Coronary artery (tissue), 2 donors: ENCODE data around the gene LRRN2.

ENCODE experiments used
- DNase-seq: peaks from one replicate; pipeline ENCODE4 v3.0.0-alpha.2; 2017; ENCODE audit warnings: low spot score
- H3K27ac ChIP-seq, 2 donors: fragments of 200-600 bp; sonication (generic); one replicate each; pipeline ENCODE4 v1.5.1; 2016 to 2019
- H3K4me3 ChIP-seq: fragments of 200-600 bp; sonication (generic); 2 replicates; pipeline ENCODE4 v1.5.1; 2016; ENCODE audit warnings: mild to moderate bottlenecking, moderate library complexity
- CTCF ChIP-seq: fragments of 200-600 bp; sonication (generic); IDR thresholded peaks from one replicate; pipeline ENCODE4 v1.5.1; 2019; ENCODE audit warnings: antibody characterized with exemption

Gene LRRN2

GRCh38 chr1:204672482-204673121, 12.9 kb downstream of the LRRN2 start:
- H3K27ac ChIP-seq: no peak overlapping the region

GRCh38 chr1:204672069-204672468, 13.5 kb downstream of the LRRN2 start:
- H3K4me3 ChIP-seq: no peak overlapping the region
- TF ChIP-seq CTCF: no peak
- no peak for DNase-seq
- no peak overlapping the region for H3K27ac ChIP-seq

More at GRCh38 chr1:204672482-204673121, 12.9 kb downstream of the LRRN2 start:
- no peak for TF ChIP-seq CTCF
- no peak overlapping the region for H3K4me3 ChIP-seq
- DNase-seq: no peak

GRCh38 chr1:204670152-204670927, 15.2 kb downstream of the LRRN2 start:
- Histone ChIP-seq H3K27ac (no peak overlapping the region), H3K4me3 (no peak overlapping the region)
- DNase-seq: no peak
- no peak for TF ChIP-seq CTCF

- no peak for TF ChIP-seq CTCF
- Histone ChIP-seq H3K4me3 (no peak overlapping the region), H3K27ac (no peak overlapping the region)
- DNase-seq: no peak
These were observed 16.0 kb downstream of the LRRN2 start for GRCh38 chr1:204669579-204669978.

- TF ChIP-seq CTCF: no peak
- Histone ChIP-seq H3K27ac (no peak overlapping the region), H3K4me3 (no peak overlapping the region)
- no peak for DNase-seq
These were observed 21.2 kb downstream of the LRRN2 start for GRCh38 chr1:204664384-204664651.

GRCh38 chr1:204663644-204664383, 21.7 kb downstream of the LRRN2 start:
- no peak for TF ChIP-seq CTCF
- Histone ChIP-seq H3K4me3 (no peak overlapping the region), H3K27ac (no peak overlapping the region)
- no peak for DNase-seq
